Activated effector memory CD4-positive, alpha-beta T cell treated with Interleukin-2 at 50 U/mL for 16 hours (primary cell): ENCODE data around the gene C1QL2.
A peak's percentile ranks its signal among the peaks of the same experiment; 100 is the strongest.

Experiments used
- DNase-seq: peaks from one replicate; pipeline ENCODE4 v3.0.0-alpha.2; 2020

The C1QL2 gene

GRCh38 chr2:119178776-119179175, 20.2 kb upstream of the C1QL2 start:
- no peak for DNase-seq

GRCh38 chr2:119177838-119178190, 19.3 kb upstream of the C1QL2 start:
- no peak for DNase-seq

- no peak for DNase-seq
Observed at GRCh38 chr2:119177171-119177837, 18.8 kb upstream of the C1QL2 start.

GRCh38 chr2:119175517-119175916, 17.0 kb upstream of the C1QL2 start:
- no peak for DNase-seq

GRCh38 chr2:119174993-119175347, 16.4 kb upstream of the C1QL2 start:
- no peak for DNase-seq

- DNase-seq, result peak; percentile 17
Observed at GRCh38 chr2:119174216-119174992, 15.9 kb upstream of the C1QL2 start.

- no peak for DNase-seq
Observed at GRCh38 chr2:119173556-119174060, 15.1 kb upstream of the C1QL2 start.

- DNase-seq, result no peak
Observed at GRCh38 chr2:119170504-119170903, 12.0 kb upstream of the C1QL2 start.

GRCh38 chr2:119169717-119170116, 11.2 kb upstream of the C1QL2 start:
- no peak for DNase-seq

GRCh38 chr2:119160361-119160990, 1.9 kb upstream of the C1QL2 start:
- DNase-seq, result no peak

GRCh38 chr2:119157850-119158511, 570 bp downstream of the C1QL2 start:
- DNase-seq, result no peak

GRCh38 chr2:119156891-119157773, 1.4 kb downstream of the C1QL2 start:
- no peak for DNase-seq

- DNase-seq, result no peak
Observed at GRCh38 chr2:119156105-119156890, 2.3 kb downstream of the C1QL2 start.

- no peak for DNase-seq
Observed at GRCh38 chr2:119155633-119156032, 2.9 kb downstream of the C1QL2 start.

- DNase-seq, result no peak
Observed at GRCh38 chr2:119154076-119154475, 4.5 kb downstream of the C1QL2 start.

GRCh38 chr2:119149611-119150010, 8.9 kb downstream of the C1QL2 start:
- DNase-seq, result no peak

- DNase-seq, result no peak
Observed at GRCh38 chr2:119147776-119148715, 10.5 kb downstream of the C1QL2 start.

- DNase-seq, result no peak
Observed at GRCh38 chr2:119144806-119145205, 13.7 kb downstream of the C1QL2 start.

- DNase-seq, result no peak
Observed at GRCh38 chr2:119142824-119143223, 15.7 kb downstream of the C1QL2 start.

- no peak for DNase-seq
Observed at GRCh38 chr2:119137502-119137901, 21.0 kb downstream of the C1QL2 start.
